Ectodermal cell (in vitro differentiated cells): ENCODE measurements around the gene ITGA2B.
"Not testable (repeated sequence)": the region's sequence is repeated elsewhere in the genome, so short reads cannot be mapped to it uniquely, and the experiment has no call there.

ENCODE experiments used
- H3K27ac ChIP-seq: 2 replicates; pipeline ENCODE4 v1.7.0; 2013; ENCODE audit warnings: mild to moderate bottlenecking, low read depth, low read length; ENCODE audit not compliant: insufficient read depth, poor library complexity, severe bottlenecking
- H3K27me3 ChIP-seq: 2 replicates; pipeline ENCODE4 v1.7.0; 2013; ENCODE audit warnings: mild to moderate bottlenecking, low read length; ENCODE audit not compliant: insufficient read depth, control insufficient read depth, poor library complexity, severe bottlenecking
- H3K36me3 ChIP-seq: one replicate; pipeline ENCODE4 v1.7.0; 2013; ENCODE audit warnings: low read length; ENCODE audit not compliant: control insufficient read depth, insufficient read depth
- H3K4me1 ChIP-seq: one replicate; pipeline ENCODE4 v1.7.0; 2013; ENCODE audit warnings: low read length; ENCODE audit not compliant: control insufficient read depth, insufficient read depth
- H3K4me3 ChIP-seq: 2 replicates; pipeline ENCODE4 v1.7.0; 2013; ENCODE audit warnings: low read depth, low read length, control low read depth; ENCODE audit not compliant: insufficient read depth
- H3K9me3 ChIP-seq: 2 replicates; pipeline ENCODE4 v1.7.0; 2013; ENCODE audit warnings: mild to moderate bottlenecking, low read length, moderate library complexity; ENCODE audit not compliant: control insufficient read depth
- WGBS, 2 experiments: methylation state at CpG; one replicate each; pipeline ENCODE4 v1.1.7; 2013; ENCODE audit warnings: missing lambda C conversion rate in 2 of 2; 5-methylcytosine and 5-hydroxymethylcytosine counted together

ITGA2B gene

GRCh38 chr17:44369414-44370023 lies 19.9 kb downstream of the ITGA2B start:
- not testable (repeated sequence) for H3K36me3 ChIP-seq, H3K4me3 ChIP-seq, H3K27ac ChIP-seq, H3K9me3 ChIP-seq, H3K4me1 ChIP-seq
- peaks cover 15% of the 10 kb centered on the region for H3K27me3 ChIP-seq
- 62 to 71% methylated on average over 17 of the region's 17 CpGs for whole genome bisulfite sequencing, 2 experiments

GRCh38 chr17:44368391-44369243 lies 20.8 kb downstream of the ITGA2B start:
- not testable (repeated sequence) for H3K36me3 ChIP-seq, H3K9me3 ChIP-seq, H3K4me1 ChIP-seq, H3K4me3 ChIP-seq, H3K27ac ChIP-seq
- 95 to 97% methylated on average over 42 of the region's 42 CpGs for WGBS, 2 experiments
- peaks cover 15% of the 10 kb centered on the region for H3K27me3 ChIP-seq

GRCh38 chr17:44367231-44367979 lies 22.0 kb downstream of the ITGA2B start:
- no peak overlapping the region for H3K27ac ChIP-seq
- no peaks in the 10 kb centered on the region for H3K9me3 ChIP-seq
- H3K36me3 ChIP-seq = no peaks in the 10 kb centered on the region
- peaks cover 15% of the 10 kb centered on the region for H3K27me3 ChIP-seq
- no peak overlapping the region for H3K4me3 ChIP-seq
- 94 to 95% methylated on average over 7 of the region's 7 CpGs for WGBS, 2 experiments
- H3K4me1 ChIP-seq = peaks cover 3% of the 10 kb centered on the region

- H3K27ac ChIP-seq, H3K36me3 ChIP-seq, H3K9me3 ChIP-seq, H3K4me3 ChIP-seq: not testable (repeated sequence)
- Histone ChIP-seq H3K4me1 (peaks cover 26% of the 10 kb centered on the region), H3K27me3 (peaks cover 15% of the 10 kb centered on the region)
- WGBS, 2 experiments = 91 to 94% methylated on average over 5 of the region's 5 CpGs
These were observed 24.4 kb downstream of the ITGA2B start for GRCh38 chr17:44365051-44365450.

DNA sequence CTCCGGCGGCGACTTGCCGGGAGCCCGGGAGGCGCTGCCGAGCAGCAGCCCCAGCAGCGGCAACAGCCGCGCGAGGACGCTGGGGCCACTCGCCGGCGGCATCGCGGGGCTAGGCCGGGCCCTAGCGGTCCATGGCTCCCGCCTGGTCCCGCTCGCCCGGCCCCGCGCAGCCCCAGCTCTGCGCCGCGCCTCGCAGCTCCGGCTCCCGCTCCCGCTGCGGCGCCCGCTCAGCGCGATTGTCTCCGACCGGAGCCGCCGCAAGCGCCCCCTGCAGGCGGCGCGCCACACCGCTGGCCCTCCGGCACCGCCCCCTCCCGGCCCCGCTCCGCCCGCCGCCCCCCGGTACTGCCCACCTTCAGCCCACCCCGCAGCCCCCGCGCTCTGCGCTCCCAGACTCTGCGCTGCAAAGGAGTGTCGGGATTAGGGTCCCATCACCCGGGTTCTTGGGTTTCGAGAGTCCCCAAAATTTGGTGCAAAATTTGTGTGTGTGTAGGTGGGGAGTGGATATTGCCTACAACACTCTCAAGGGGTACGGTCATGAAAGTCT lies 25.8 kb downstream of the ITGA2B start, which contains the start of gene FAM171A2:
Gene FAM171A2, minus strand, starts transcription at position 241 of the 547 bp plus-strand sequence. Its CDS starts 139 bp downstream, at position 102.
- WGBS, 2 experiments = 1% methylated on average over 63 of the region's 63 CpGs
- peak within 1 kb of the TSS; percentile 93 for H3K4me3 ChIP-seq
- no peaks in the 10 kb centered on the region for H3K9me3 ChIP-seq
- H3K36me3 ChIP-seq = peaks cover 4% of the 10 kb centered on the region
- peaks cover 15% of the 10 kb centered on the region for H3K27me3 ChIP-seq
- peaks cover 26% of the 10 kb centered on the region for H3K4me1 ChIP-seq
- no peak within 1 kb of the TSS for H3K27ac ChIP-seq

GRCh38 chr17:44362949-44363612 lies 26.4 kb downstream of the ITGA2B start:
- WGBS, 2 experiments = 0 to 1% methylated on average over 45 of the region's 45 CpGs
- Histone ChIP-seq H3K4me3 (peak overlapping the region; percentile 93), H3K27ac (no peak overlapping the region), H3K4me1 (peaks cover 26% of the 10 kb centered on the region), H3K9me3 (no peaks in the 10 kb centered on the region), H3K36me3 (peaks cover 5% of the 10 kb centered on the region), H3K27me3 (peaks cover 15% of the 10 kb centered on the region)

DNA sequence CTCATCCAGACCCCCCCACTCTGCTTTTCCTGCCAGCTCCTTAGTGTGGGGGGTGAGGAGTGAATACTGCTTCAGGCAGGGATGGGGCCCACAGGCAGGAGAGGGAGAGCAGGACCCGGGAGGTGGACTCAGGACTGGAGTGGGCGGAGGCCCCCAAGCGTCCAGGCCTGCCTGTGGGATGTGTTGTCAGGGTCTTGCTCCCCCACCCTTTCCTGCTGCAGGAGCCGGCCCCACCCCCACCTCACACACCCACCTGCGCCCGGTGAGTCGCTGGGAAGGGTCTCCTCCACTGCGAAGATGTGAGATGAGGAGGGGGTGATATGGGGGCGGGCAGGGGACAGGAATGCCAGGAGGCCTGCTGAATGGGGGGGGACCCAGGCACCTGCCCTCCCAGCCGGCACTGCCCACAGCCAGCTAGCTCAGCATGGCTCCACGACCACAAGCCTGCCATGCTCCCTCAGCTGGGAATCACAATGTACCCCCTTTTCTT lies 26.9 kb downstream of the ITGA2B start:
- H3K4me3 ChIP-seq = peak overlapping the region; percentile 93
- no peaks in the 10 kb centered on the region for H3K9me3 ChIP-seq
- H3K4me1 ChIP-seq = peaks cover 26% of the 10 kb centered on the region
- 13 to 23% methylated on average over 7 to 9 of the region's 11 CpGs for WGBS, 2 experiments
- peaks cover 15% of the 10 kb centered on the region for H3K27me3 ChIP-seq
- peaks cover 5% of the 10 kb centered on the region for H3K36me3 ChIP-seq
- no peak overlapping the region for H3K27ac ChIP-seq

DNA sequence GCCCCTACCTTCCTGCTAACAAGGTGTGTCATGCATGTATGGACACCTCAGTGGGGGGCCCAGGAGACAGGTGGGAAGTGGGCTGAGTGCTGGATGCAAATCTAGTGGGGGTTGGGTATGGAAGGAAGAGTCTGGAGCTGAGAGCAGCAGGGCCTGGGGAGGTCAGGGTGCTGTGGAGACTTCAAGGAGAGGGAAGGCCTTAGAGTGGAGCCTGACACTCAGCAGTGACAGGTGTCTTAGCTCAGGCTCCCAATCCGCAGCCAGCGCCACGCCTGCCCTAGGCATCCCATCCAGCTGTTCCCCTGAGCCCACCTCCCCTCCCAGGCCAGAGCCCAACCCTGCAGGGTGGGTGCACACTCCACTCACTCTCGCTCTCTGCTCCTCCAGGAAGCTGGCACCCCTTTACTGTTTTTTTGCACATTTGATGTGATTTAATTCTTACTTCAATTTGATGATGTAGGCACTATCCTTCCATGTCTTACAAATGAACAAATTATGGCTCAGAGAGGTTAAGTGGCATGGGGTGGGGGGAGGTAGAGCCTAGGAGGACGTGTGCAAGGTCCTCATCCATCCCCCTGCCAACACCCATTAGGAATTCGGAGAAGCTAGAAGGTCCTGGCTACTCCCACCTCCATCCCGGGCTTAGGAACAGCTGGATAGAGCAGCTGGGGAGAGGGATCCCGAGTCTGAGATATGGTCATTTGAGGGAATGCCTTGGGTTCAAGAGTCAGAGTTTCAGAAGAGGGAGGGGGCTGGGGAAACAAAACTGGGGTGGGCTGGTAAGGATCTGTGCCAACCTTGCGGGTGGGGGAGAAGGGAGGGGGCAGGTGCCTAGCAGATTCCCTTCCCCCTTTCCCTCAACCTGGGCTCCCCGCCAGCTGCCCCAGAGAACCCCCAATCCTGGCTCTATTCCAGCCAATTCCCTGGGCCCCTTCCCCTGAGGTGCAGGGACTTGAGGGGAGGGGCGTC lies 27.9 kb downstream of the ITGA2B start:
- 46 to 56% methylated on average over 9 to 11 of the region's 11 CpGs for WGBS, 2 experiments
- H3K27me3 ChIP-seq = peaks cover 15% of the 10 kb centered on the region
- H3K36me3 ChIP-seq = peaks cover 5% of the 10 kb centered on the region
- no peaks in the 10 kb centered on the region for H3K9me3 ChIP-seq
- no peak overlapping the region for H3K27ac ChIP-seq
- peak overlapping the region; percentile 93 for H3K4me3 ChIP-seq
- peaks cover 26% of the 10 kb centered on the region for H3K4me1 ChIP-seq

- Histone ChIP-seq H3K27me3 (peaks cover 9% of the 10 kb centered on the region), H3K27ac (peak overlapping the region; percentile 11), H3K9me3 (no peaks in the 10 kb centered on the region), H3K36me3 (peaks cover 5% of the 10 kb centered on the region), H3K4me3 (peak overlapping the region; percentile 23), H3K4me1 (peaks cover 26% of the 10 kb centered on the region)
- whole genome bisulfite sequencing, 2 experiments = 41 to 45% methylated on average over 5 of the region's 5 CpGs
These were observed 28.6 kb downstream of the ITGA2B start for GRCh38 chr17:44360826-44361225.
